Gastrocnemius medialis (tissue), 4 donors: ENCODE measurements around the gene MON2.

ENCODE experiments used
- CTCF ChIP-seq, 5 experiments: fragments of 450-650 bp in 3 of 5; fragments of 200-600 bp in 2 of 5; sonication (generic) in 2 of 5; IDR thresholded peaks in 4 of 5; conservative IDR thresholded peaks in 1 of 5; 1 replicate in 4 of 5; 2 replicates in 1 of 5; pipeline ENCODE4 v1.5.1; 2016 to 2019; ENCODE audit warnings: antibody characterized with exemption in 5 of 5, mild to moderate bottlenecking in 3 of 5, moderate library complexity in 3 of 5
- POLR2A ChIP-seq, 2 donors: fragments of 450-650 bp; IDR thresholded peaks; one replicate each; pipeline ENCODE4 v1.6.1; 2017; ENCODE audit warnings: antibody characterized with exemption in 2 of 2, mild to moderate bottlenecking in 2 of 2, moderate library complexity in 2 of 2

- TF ChIP-seq CTCF (IDR thresholded peaks at IDR 0.05 in 4 of 5, conservative IDR thresholded peaks at IDR 0.05 in 1 of 5) (no peak), POLR2A (IDR thresholded peaks at IDR 0.05) (no peak)
Observed at GRCh38 chr12:62520361-62520760, 53.7 kb downstream of the MON2 start.
